Stimulated activated CD4-positive, alpha-beta T cell treated with anti-CD3 and anti-CD28 coated beads, Interleukin-12 subunit alpha, Interleukin-12 subunit beta, amount 100 ng/mL, for 4 hours (primary cell): Measurements from ENCODE around the gene CARD9.

Source experiments
- DNase-seq: peaks from one replicate; pipeline ENCODE4 v3.0.0-alpha.2; 2020

Gene CARD9

DNA sequence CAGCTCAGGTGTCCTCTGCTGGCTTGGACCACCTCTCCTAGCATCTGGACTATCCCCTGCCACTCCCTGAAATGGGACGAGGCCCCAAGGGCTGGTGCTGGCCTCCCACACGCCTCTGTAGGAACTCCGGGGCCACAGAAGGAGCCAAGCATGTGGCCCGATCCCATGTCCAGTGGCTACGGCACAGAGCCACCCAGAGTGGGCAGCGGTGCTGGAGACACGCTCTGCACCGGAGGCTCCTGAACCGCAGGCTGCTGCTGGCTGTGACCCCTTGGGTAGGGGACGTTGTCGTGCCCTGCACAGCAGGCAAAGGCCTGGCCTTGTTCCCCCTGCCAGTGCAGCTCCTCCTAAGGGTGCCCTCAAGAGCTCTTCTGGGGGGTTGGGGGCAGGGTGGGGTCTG, 6.4 kb upstream of the CARD9 start:
- no peak for DNase-seq

- DNase-seq: no peak
These were observed 5.9 kb upstream of the CARD9 start for GRCh38 chr9:136379401-136379800.

GRCh38 chr9:136379003-136379287, 5.5 kb upstream of the CARD9 start:
- DNase-seq: no peak

DNA sequence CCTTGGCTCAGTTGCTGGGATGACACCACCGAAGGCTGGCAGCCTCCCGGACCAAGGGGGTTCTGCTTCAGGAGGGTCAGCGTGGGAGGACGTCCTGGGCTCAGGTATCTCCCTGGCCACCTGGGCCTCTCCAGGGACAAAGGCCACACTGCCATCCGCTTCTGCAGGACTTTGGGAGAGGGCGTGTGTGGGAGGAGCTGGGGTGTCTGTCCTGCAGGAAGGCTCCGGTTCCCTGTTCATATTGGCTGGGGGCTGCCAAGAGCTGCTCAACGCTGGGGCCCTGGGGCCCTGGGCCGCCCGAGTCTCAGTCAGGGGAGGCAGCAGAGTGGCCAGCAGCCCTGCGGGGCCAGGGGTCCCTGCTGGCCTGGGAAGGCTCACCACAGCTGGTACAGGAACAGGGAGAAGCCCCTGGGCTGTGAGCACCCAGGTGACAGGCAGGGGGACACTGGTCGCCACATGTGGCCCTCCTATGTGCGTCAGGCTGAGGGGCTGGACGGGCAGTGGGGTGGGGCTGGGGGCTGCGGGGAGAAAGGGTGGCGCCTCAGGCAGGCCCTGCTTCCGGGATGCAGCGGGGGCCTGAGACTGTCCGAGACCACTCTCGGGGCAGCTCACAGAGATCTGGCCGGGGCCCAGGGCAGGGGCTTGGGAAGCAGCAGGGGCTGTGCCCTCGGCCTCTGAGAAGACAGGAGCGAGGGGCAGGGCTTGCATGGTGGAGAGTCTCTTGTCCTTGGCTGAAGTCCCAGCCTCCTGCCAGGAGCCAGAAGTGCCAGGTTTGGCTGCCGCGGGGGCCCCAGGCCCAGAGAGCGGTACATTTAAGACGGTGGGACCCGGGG, 4.9 kb upstream of the CARD9 start:
- DNase-seq: no peak

DNA sequence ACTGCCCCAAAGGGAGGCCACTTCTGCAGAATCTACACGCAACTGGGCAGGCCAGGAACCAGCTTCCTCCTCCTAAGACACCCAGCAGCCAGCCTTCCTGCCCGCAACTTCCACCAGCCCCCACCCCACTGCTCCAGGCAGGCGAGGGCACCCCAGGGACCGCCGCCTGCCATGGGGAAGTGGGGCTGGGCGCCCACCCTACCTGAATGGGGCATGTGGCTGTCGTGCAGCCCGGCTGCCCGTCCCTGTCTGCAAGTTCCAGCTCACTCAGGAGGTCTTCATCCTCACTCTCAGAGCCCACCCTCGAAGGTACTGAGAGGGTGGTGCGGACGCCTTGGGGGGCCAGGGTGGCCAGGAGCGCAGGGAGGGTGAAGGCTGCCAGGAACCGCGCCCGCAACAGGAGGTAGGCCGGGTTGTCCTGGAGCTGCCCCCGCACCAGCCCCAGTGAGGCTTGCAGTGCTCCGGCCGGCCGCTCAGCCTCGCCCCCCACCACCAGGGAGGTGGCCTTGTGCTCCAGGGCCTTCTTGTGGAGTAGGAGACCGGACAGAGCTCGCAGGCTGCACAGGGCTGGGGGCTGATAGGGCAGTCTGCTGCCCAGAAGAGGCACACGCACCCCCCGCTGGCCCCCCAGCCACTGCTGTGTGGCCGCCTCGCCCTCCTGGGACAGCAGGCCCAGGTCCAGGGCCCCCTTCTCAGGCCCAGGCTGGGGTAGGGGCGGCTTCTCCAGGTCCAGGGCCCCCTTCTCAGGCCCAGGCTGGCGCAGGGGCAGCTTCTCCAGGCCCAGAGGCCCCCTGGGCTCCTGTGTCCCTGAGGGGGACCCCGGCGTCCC, 4.1 kb upstream of the CARD9 start:
- DNase-seq: no peak

GRCh38 chr9:136376457-136376856, 3.0 kb upstream of the CARD9 start:
- no peak for DNase-seq

DNA sequence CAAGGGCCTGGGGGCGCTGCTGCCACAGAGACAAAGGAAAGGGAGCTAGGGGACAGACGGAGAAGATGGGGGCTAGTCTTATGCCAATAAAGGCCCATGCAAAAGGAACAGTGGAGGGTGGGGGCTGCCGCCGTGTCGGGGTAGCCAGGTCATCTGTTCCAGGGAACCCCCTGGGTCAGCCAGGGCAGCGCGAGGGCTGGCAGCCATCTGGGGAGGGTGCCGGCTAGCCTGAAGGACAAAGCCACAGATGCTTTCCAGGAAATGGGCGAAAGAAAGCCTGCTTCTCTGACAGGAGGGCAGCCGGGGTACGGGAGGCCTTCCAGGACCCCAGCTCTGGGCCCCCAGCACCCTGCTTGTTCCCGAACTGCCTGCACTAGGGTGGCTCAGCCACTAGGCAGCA, 1.6 kb upstream of the CARD9 start:
- no peak for DNase-seq

- DNase-seq: no peak
These were observed 710 bp upstream of the CARD9 start for GRCh38 chr9:136374183-136374575.

DNA sequence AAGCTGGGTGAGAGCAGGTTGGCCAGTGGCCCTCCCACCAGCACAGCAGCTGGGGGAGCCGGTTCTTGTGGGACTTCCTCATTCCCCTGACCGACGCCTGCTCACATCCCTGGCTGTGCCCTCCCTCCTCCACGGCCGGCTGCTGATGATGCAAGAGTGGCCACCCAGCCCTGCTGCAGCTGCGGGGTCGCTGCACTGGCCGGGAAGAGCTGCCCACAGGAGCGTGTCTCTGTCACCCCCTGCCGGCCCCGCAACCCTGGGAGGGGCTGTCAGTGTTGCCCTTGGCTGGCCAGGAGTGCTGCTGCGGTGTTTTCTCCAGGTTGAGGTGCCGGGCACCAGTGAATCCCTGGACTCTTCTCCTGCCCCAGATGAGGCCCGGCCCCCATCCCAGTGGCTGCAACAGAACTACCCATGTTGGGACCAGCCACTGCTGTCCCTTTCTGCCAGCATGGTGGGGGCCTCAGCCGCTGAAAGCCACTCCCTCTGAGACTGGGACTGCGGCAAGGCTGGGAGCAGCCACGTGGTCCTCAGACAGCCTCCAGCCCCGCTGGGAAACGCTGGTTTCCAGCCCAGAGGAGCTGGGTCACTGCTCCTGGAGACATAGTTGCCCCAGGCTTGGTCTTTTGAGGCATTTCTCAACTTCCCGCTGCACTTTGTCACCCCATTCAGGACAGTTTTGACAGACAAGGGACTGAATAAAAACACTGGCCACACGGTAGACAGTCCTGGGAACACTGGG, 739 bp downstream of the CARD9 start:
- DNase-seq: no peak

GRCh38 chr9:136372006-136372405, 1.5 kb downstream of the CARD9 start:
- no peak for DNase-seq

DNA sequence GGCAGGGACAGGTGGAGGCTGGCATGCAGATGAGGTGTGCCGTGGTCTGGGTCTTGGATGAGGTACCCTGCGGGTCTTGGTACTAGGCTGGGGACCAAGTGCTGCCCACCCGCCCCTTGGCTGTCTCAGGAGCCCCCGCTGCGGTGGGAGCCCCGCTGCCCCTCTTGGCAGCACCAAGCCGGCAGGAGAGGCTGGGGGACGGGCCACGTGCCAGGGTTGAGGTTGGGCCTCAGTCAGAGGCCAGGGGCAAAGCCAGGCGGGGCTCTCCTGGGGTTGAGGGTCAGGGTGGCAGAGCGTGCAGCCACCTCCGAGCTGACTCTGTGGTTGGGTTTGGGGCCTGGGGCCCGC, 2.0 kb downstream of the CARD9 start:
- no peak for DNase-seq

DNA sequence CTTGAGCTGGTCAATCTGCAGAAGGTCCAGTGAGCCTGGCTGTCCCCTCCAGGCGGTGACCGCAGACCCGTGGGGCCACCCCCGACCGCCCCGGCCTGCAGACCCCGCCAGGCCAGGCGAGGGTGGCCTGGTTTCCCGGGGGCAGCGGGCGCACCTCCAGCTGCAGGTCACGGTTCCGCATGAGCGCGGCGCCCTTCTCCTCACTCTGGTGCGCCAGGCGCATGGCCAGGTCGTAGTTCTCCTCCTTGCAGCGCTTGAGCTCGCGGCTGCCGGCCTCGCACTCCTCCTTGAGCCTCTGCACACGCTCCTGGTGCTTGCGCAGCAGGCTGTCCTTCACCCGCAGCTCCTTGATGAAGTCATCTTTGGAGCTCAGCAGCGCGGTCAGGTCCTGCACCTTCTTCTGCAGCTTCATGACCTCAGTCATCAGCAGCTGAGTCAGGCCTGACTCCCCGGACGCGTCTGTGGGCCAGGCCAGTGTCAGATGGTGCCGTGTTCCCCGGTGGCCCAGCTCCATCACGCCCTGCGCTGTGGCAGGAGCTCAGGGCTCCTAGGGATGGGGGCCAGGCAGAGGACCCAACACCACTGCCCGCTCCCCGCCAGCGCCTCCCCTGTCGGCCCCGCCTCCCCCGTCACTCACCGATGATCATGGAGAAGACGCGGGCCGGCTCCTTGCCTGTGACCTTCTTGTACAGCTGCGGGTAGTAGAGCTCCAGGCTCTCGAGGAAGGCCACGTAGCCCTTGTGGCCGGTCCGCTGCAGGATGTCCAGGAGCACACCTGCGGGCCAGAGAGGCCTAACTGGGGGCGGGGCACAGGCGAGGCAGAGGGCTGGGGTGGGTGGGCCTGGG, 2.6 kb downstream of the CARD9 start:
- no peak for DNase-seq

DNA sequence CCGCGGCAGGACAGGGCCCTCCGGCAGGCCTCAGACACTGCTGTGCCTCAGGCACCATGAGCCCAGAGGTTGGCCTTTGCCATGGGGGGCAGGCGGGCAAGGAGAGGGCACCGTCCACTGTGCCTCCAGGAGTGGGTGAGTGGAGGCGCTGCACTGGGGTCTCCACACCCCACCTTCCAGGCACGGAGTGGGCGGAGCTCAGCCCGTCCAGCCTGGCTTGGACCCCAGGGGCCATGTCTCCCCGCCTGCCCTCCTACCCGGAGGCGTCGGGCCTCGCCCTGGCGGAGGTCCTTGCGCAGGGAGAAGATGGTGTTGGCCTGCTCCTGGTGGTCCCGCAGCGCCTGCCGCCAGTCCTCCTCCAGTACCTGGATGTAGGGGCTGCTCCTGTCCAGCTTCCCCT, 3.4 kb downstream of the CARD9 start:
- no peak for DNase-seq

GRCh38 chr9:136368190-136368589, 5.3 kb downstream of the CARD9 start:
- no peak for DNase-seq

DNA sequence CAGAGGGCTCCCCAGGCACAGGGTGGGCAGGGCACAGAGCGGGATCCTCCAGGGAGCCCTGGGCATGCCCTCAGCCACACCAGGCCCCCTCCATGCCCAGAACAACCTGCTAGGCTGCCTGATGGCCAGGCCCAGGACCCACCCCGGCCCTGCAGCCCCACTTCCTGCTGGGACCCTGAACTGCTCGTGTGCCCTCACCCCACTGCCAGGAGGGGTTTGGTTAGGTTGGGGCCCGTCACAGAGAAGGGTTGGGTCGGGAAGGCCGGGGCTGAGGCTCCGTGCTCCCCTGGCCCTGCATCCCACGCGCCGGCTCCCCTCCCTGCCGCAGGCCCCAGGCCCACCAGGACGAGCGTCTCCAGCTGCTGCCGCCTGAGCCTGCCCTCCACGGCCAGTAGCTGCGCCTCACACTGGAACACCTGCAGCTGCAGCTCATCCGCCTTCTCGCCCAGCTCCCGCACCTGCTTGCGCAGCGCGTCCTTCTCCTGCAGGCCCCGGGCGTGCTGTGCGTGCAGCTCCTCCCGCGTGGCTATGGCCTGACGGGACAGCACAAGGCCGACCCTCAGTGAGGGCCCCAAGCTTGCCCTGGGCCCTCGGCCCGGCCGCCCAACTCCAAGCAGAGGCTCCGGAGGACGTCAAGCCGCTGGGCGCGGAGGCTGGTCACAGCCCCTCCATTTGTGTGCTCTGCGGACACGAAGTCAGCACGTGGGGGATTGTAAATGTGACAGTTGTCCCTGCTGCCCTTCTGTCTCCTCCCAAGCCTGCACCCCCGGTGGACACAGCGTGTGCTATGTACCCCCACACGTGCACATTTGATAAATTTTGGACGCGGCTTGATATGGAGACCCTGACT, 5.9 kb downstream of the CARD9 start:
- DNase-seq: no peak

GRCh38 chr9:136366826-136367225, 6.6 kb downstream of the CARD9 start:
- DNase-seq: no peak

DNA sequence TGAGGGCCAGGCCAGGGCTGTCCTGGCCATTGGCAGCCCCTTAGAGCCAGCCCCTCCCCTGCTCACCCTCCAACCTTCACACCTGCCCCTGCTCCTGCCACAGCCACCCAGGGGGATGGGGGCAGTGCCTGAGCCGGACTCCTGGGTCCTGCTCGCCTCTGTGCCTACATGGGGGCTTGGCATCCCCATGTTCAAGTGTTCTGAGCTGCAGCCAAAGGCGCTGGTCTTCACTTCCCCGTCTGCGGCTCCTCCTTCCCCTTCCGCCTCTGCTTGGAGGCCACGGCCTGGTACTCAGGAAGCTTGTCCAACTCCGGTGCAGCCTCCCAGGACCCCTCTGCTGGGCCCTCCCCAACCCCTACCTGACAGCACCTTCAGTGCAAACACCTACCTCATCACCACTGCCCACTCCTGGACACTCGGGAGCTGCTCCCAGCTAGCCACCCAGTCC, 7.7 kb downstream of the CARD9 start:
- DNase-seq: no peak

DNA sequence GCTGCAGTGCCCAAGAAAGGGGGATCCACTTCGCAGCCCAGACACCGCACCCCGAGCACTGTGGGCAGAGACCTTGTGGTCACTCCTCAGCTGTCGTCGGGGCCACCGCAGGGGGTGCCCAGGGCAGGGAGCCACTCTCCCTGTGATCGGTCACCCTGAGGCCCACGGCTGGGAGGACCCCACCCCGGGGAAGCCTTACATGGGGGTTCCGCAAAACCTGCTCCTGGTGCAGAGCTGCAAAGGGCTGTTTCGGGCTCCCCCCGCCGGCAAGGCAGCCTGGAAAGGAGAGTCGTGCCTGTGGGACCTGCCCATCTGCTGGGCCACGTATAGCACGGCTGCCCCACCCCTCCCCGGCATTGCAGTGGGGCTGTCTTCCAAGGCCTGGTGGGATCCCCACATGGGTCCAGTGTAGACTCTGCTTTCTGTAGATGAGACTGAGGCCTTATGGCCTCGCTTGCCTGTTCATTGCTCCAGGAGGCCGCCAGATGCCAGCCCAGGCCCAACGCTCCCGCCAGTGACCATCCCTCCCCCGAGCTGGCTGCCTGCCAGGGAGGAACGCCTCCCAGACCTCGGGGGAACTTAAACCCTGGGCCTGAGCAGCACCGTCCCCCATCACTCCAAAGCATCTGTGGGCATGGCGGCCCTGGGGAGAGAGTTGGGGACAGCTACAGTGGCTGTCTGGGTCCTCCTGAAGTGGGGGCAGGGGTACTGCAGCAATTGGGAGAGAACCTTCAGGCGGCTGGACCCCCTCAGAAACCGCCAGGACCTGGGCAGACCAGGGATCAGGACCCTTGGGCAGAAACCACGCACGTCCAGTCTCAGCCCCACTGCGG, 8.3 kb downstream of the CARD9 start:
- no peak for DNase-seq

GRCh38 chr9:136363949-136364748, 9.3 kb downstream of the CARD9 start:
- DNase-seq: no peak
